Rectal smooth muscle tissue (tissue), 1 donor: ENCODE data around the gene TNFRSF17.
A peak's percentile ranks its signal among the peaks of the same experiment; 100 is the strongest.
"Not testable (repeated sequence)": the region's sequence is repeated elsewhere in the genome, so short reads cannot be mapped to it uniquely, and the experiment has no call there.

Experiments used
- H3K27ac ChIP-seq: one replicate; pipeline ENCODE4 v1.7.0; 2013; ENCODE audit warnings: low read depth, low read length, inconsistent platforms
- H3K27me3 ChIP-seq: one replicate; pipeline ENCODE4 v1.7.0; 2013; ENCODE audit warnings: low read length; ENCODE audit not compliant: control insufficient read depth, insufficient read depth
- H3K36me3 ChIP-seq: one replicate; pipeline ENCODE4 v1.7.0; 2013; ENCODE audit warnings: low read length; ENCODE audit not compliant: control insufficient read depth, insufficient read depth
- H3K4me1 ChIP-seq: one replicate; pipeline ENCODE4 v1.7.0; 2013; ENCODE audit warnings: low read length; ENCODE audit not compliant: control insufficient read depth, insufficient read depth
- H3K4me3 ChIP-seq: one replicate; pipeline ENCODE4 v1.7.0; 2013; ENCODE audit warnings: low read length
- H3K9ac ChIP-seq: one replicate; pipeline ENCODE4 v1.7.0; 2013; ENCODE audit warnings: low read length

The TNFRSF17 gene

GRCh38 chr16:11956558-11956957 is 8.5 kb upstream of the TNFRSF17 start:
- Histone ChIP-seq H3K27me3 (no peaks in the 10 kb centered on the region), H3K36me3 (no peaks in the 10 kb centered on the region), H3K4me1 (no peaks in the 10 kb centered on the region), H3K4me3 (no peak overlapping the region), H3K27ac (no peak overlapping the region), H3K9ac (no peak overlapping the region)

GRCh38 chr16:11957591-11958395 is 7.2 kb upstream of the TNFRSF17 start:
- no peak overlapping the region for H3K4me3 ChIP-seq
- no peaks in the 10 kb centered on the region for H3K4me1 ChIP-seq
- H3K27ac ChIP-seq, result no peak overlapping the region
- H3K36me3 ChIP-seq, result no peaks in the 10 kb centered on the region
- H3K9ac ChIP-seq, result no peak overlapping the region
- H3K27me3 ChIP-seq, result no peaks in the 10 kb centered on the region

DNA sequence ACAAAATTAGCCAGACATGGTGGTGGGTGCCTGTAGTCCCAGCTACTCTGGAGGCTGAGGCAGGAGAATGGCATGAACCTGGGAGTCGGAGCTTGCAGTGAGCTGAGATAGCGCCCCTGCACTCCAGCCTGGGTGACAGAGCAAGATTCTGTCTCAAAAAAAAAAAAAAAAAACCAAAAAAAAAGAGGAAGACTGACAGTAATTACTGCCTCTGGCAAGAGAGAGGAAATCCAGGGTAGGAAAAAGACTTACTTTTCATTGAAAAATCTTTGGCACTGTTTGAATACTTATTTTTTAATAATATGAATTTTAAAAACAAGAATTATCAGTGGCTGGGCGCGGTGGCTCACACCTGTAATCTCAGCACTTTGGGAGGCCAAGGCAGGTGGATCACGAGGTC is 2.6 kb upstream of the TNFRSF17 start:
- not testable (repeated sequence) for H3K4me3 ChIP-seq, H3K36me3 ChIP-seq, H3K27me3 ChIP-seq, H3K9ac ChIP-seq, H3K27ac ChIP-seq, H3K4me1 ChIP-seq

- H3K9ac ChIP-seq, H3K27me3 ChIP-seq, H3K36me3 ChIP-seq, H3K27ac ChIP-seq, H3K4me3 ChIP-seq, H3K4me1 ChIP-seq: not testable (repeated sequence)
These were observed 2.0 kb upstream of the TNFRSF17 start for GRCh38 chr16:11962978-11963377.

- Histone ChIP-seq H3K27ac (no peak overlapping the region), H3K4me3 (no peak overlapping the region), H3K4me1 (no peaks in the 10 kb centered on the region), H3K27me3 (no peaks in the 10 kb centered on the region), H3K36me3 (no peaks in the 10 kb centered on the region), H3K9ac (no peak overlapping the region)
These were observed 1.3 kb upstream of the TNFRSF17 start for GRCh38 chr16:11963706-11964105.

DNA sequence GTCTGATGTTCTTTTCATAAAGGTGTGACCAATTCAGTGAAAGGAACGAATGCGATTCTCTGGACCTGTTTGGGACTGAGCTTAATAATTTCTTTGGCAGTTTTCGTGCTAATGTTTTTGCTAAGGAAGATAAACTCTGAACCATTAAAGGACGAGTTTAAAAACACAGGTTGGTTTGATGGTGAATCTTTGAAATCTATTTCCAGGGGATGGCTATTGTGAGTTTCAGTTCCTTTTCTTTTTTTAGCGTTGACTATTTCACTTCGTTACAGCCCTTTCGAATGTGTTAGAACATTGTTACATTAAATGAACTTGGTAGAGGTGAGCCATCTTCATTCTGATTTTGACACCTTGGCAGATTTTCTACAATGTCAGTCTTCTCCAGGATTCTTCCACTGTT is 1.2 kb downstream of the TNFRSF17 start:
- Histone ChIP-seq H3K4me3 (no peak overlapping the region), H3K9ac (no peak overlapping the region), H3K27me3 (no peaks in the 10 kb centered on the region), H3K27ac (no peak overlapping the region), H3K4me1 (no peaks in the 10 kb centered on the region), H3K36me3 (no peaks in the 10 kb centered on the region)

- Histone ChIP-seq H3K9ac (no peak overlapping the region), H3K27me3 (no peaks in the 10 kb centered on the region), H3K4me3 (no peak overlapping the region), H3K4me1 (no peaks in the 10 kb centered on the region), H3K27ac (no peak overlapping the region), H3K36me3 (no peaks in the 10 kb centered on the region)
These were observed 2.3 kb downstream of the TNFRSF17 start for GRCh38 chr16:11967195-11967911.

DNA sequence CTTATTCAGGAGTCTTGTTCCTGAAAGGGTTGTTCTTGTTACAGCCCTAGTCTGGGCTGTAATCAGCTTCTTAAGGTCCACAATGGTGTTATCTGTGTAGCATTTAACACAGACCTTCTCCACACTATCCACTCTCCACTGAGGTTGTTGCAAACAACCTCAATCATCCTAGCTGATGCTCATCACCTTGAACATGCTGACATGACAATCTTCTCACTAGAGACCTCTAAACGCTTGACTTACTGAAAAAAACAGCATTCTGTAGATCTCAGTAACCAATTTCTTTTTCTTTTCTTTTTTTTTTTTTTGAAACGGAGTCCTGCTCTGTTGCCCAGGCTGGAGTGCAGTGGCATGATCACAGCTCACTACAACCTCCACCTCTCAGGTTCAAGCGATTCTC is 3.6 kb downstream of the TNFRSF17 start:
- Histone ChIP-seq H3K9ac (no peak overlapping the region), H3K4me3 (no peak overlapping the region), H3K4me1 (no peaks in the 10 kb centered on the region), H3K27ac (no peak overlapping the region), H3K36me3 (no peaks in the 10 kb centered on the region), H3K27me3 (no peaks in the 10 kb centered on the region)

DNA sequence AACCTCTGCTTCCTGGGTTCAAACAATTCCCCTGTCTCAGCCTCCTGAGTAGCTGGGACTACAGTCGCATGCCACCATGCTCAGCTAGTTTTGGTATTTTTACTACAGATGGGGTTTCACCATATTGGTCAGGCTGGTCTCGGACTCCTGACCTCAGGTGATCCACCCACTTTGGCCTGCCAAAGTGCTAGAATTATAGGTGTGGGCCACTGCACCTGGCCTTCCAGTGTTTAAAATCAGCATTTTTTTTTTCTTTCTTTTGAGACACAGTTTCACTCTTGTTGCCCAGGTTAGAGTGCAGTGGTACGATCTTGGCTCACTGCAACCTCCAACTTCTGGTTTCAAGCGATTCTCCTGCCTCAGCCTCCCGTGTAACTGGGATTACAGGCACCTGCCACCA is 5.3 kb downstream of the TNFRSF17 start:
- H3K27ac ChIP-seq, H3K4me1 ChIP-seq: not testable (repeated sequence)

DNA sequence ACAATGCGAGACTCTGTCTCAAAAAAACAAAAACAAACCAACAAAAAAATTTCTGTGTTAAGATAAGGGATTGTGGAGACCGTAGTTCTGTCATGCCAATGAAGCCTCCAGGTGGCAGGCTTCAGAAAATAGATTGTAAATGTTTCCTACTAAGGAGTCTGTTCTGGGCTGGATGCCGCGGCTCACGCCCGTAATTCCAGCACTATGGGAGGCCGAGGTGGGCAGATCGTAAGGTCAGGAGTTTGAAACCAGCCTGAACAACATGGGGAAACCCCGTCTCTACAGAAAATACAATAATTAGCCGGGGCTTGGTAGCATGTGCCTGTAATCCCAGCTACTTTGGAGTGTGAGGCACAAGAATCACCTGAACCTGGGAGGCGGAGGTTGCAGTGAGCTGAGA is 7.1 kb downstream of the TNFRSF17 start:
- Histone ChIP-seq H3K36me3 (no peaks in the 10 kb centered on the region), H3K27me3 (no peaks in the 10 kb centered on the region), H3K4me1 (no peaks in the 10 kb centered on the region), H3K9ac (no peak overlapping the region), H3K27ac (no peak overlapping the region), H3K4me3 (no peak overlapping the region)

More for the DNA sequence above, 5.3 kb downstream of the TNFRSF17 start:
- H3K36me3 ChIP-seq, H3K9ac ChIP-seq, H3K27me3 ChIP-seq, H3K4me3 ChIP-seq: not testable (repeated sequence)

DNA sequence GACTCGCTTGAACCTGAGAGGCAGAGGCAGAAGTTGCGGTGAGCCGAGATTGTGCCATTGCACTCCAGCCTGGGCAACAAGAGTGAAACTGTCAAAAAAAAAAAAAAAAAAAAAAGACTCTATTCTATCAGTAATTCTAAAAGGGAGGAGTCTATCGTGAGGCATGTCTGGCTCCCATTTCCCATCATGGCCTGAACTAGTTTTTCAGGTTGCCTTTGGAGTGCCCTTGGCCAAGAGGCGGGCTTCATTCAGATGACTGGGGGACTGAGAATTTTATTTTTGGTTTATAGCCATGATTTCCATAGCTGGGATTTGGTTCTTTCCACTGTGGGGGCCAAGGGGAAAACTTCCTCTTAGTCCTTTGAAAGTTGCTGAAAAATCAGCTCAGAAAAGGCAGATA is 8.1 kb downstream of the TNFRSF17 start:
- H3K4me1 ChIP-seq, result peaks cover 5% of the 10 kb centered on the region
- no peaks in the 10 kb centered on the region for H3K36me3 ChIP-seq
- H3K27me3 ChIP-seq, result no peaks in the 10 kb centered on the region
- no peak overlapping the region for H3K9ac ChIP-seq
- no peak overlapping the region for H3K27ac ChIP-seq
- H3K4me3 ChIP-seq, result no peak overlapping the region

DNA sequence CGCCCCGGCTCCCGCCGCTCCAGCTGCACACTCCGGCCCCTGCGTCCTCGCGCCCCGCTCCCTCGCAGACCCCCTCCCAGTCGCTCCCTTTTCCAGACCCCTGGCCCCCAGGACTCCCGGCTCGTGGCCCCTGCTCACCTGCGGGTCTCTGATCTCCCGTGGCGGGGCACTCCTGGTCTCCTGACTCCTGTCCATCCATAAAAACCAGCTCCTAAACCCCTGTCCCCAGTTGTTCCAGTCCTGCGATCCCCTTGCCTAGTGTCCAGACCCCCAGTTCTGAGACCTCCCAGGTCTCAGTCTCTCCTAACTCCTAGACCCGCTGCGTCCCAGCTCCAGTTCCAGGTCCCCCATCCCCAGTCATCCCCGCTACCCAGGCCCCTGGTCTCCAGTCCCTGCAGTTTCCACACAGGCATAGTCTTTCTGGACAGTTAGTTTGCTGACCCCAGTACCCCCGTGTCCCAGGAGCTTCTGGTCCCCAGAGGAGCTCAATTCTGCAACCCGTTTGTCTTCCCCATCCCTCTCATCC is 11.9 kb downstream of the TNFRSF17 start:
- Histone ChIP-seq H3K4me1 (peaks cover 9% of the 10 kb centered on the region), H3K36me3 (no peaks in the 10 kb centered on the region), H3K27me3 (no peaks in the 10 kb centered on the region), H3K27ac (peak overlapping the region; percentile 48), H3K4me3 (peak overlapping the region; percentile 98), H3K9ac (peak overlapping the region; percentile 78)
